ENCODE results near the gene FMN1. TPM values are rescaled to one million over a fixed set of nuclear protein-coding genes. Genes with fewer than 3 reads are reported as not detected.
A peak's percentile ranks its signal among the peaks of the same experiment; 100 is the strongest.

Gene FMN1
- total RNA-seq, 1 donor from 2014 or later, result 20.1 TPM

DNA sequence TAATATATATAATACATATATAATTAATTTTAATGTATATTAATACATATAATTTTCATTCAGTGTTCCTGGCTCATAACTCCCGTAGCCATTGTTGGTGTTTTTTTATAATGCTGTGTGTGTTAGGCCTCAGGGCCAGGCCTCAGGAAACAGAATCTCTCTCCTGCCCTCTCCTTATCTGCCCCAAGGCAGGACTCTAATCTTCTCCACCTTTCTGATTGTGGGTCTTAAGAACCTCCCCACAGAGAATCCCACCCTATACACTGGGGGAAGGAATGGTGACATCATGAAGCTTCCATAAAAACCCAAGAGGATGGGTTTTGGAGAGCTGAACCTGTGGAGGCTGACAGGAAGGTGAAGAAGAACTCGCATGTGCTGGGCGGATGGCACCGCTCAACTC lies 4.0 kb upstream of the FMN1 start:
- no peak for DNase-seq (ENCODE audit: extremely low spot score in 2 of 2)
- no peak overlapping the region for H3K4me3 ChIP-seq
- no peaks in the 10 kb centered on the region for H3K27me3 ChIP-seq
- H3K27ac ChIP-seq, result no peak overlapping the region
- intact Hi-C loops (cut with DNase I), result no loop called here
- H3K36me3 ChIP-seq, result no peaks in the 10 kb centered on the region
- H3K4me1 ChIP-seq, result peaks cover 5% of the 10 kb centered on the region
- H3K9me3 ChIP-seq, result no peaks in the 10 kb centered on the region
- TF ChIP-seq POLR2AphosphoS5 (IDR thresholded peaks at IDR 0.05; ENCODE audit: insufficient read depth in 1 of 2, low read depth in 1 of 2) (no peak), POLR2A (IDR thresholded peaks at IDR 0.05) (no peak)
- TF ChIP-seq, protein P1, sequence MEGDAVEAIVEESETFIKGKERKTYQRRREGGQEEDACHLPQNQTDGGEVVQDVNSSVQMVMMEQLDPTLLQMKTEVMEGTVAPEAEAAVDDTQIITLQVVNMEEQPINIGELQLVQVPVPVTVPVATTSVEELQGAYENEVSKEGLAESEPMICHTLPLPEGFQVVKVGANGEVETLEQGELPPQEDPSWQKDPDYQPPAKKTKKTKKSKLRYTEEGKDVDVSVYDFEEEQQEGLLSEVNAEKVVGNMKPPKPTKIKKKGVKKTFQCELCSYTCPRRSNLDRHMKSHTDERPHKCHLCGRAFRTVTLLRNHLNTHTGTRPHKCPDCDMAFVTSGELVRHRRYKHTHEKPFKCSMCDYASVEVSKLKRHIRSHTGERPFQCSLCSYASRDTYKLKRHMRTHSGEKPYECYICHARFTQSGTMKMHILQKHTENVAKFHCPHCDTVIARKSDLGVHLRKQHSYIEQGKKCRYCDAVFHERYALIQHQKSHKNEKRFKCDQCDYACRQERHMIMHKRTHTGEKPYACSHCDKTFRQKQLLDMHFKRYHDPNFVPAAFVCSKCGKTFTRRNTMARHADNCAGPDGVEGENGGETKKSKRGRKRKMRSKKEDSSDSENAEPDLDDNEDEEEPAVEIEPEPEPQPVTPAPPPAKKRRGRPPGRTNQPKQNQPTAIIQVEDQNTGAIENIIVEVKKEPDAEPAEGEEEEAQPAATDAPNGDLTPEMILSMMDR (IDR thresholded peaks at IDR 0.05), result no peak

DNA sequence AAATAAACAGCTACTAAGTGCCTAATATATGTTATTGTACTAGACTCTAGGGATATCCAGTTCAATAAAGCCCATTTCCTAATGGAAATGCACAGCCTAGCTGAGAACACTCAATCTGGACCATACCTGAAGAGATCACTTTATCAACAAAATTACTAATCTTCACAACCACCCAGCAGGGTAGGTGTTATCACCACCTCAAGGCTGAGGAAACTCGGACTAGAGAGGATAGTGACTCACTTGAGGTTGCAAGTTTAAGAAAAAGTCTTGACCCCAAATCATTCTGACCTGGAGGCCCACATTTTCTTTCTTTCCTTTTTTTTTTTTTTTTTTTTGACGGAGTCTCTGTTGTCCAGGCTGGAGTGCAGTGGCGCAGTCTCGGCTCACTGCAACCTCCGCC lies 3.1 kb upstream of the FMN1 start:
- Histone ChIP-seq H3K9me3 (no peaks in the 10 kb centered on the region), H3K4me1 (peaks cover 5% of the 10 kb centered on the region), H3K4me3 (no peak overlapping the region), H3K27me3 (no peaks in the 10 kb centered on the region), H3K27ac (no peak overlapping the region), H3K36me3 (no peaks in the 10 kb centered on the region)
- DNase-seq (ENCODE audit: extremely low spot score in 2 of 2), result no peak
- intact Hi-C loops (cut with DNase I), result no loop called here
- TF ChIP-seq POLR2A (IDR thresholded peaks at IDR 0.05), result no peak
- no peak for TF ChIP-seq POLR2AphosphoS5 (IDR thresholded peaks at IDR 0.05; ENCODE audit: insufficient read depth in 1 of 2, low read depth in 1 of 2)
- TF ChIP-seq, protein P1 (IDR thresholded peaks at IDR 0.05), result no peak

DNA sequence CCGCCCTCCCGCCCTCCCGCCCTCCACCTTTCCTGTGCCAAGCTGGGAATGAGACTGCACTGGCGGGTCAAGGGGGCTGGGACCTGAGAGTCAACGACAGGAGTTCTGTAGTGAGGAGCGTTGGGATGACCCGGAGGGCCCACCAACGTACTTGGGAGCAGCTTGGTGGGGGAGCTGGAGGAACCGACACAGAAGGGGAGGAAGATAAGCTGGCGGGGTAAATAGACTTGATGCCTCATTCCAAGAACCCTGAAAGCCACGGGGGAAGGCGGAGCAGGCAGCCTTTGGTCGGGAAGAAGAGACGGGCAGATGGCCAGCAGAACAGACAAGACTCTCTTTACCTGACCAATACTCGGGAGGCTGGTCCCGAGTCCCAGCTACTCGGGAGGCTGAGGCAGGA lies 277 bp downstream of the FMN1 start:
- Histone ChIP-seq H3K27ac (no peak overlapping the region), H3K9me3 (no peaks in the 10 kb centered on the region), H3K27me3 (no peaks in the 10 kb centered on the region), H3K4me3 (peak overlapping the region; percentile 47 to 54), H3K4me1 (peaks cover 5% of the 10 kb centered on the region), H3K36me3 (no peaks in the 10 kb centered on the region)
- intact Hi-C loops (cut with DNase I), result no loop called here
- TF ChIP-seq POLR2AphosphoS5 (IDR thresholded peaks at IDR 0.05; ENCODE audit: insufficient read depth in 1 of 2, low read depth in 1 of 2), result no peak
- TF ChIP-seq POLR2A (IDR thresholded peaks at IDR 0.05), result no peak
- TF ChIP-seq, protein P1 (IDR thresholded peaks at IDR 0.05), result no peak
- DNase-seq (ENCODE audit: extremely low spot score in 2 of 2), result no peak

DNA sequence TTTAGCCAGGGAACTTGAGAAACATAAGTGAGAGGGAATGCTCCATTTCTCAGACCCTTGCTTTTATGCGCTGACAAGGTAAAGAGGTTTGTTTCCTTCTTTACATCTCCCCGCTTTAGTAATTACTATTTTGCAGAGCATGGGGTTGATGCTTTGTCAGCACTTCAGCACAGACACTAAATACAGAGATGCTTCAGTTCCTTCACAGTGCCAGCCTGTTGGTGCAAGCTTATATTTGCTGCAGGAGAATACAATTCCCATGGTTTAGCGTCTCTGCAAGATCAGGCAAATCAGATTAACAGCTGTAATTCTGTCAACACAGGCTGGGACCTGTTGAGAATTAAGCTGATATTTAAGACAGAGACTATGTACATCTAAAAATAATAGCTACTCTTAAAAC lies 2.9 kb downstream of the FMN1 start:
- Histone ChIP-seq H3K9me3 (no peaks in the 10 kb centered on the region), H3K4me3 (no peak overlapping the region), H3K27ac (no peak overlapping the region), H3K4me1 (peaks cover 5% of the 10 kb centered on the region), H3K27me3 (no peaks in the 10 kb centered on the region), H3K36me3 (no peaks in the 10 kb centered on the region)
- TF ChIP-seq POLR2A (IDR thresholded peaks at IDR 0.05) (no peak), POLR2AphosphoS5 (IDR thresholded peaks at IDR 0.05; ENCODE audit: insufficient read depth in 1 of 2, low read depth in 1 of 2) (no peak)
- TF ChIP-seq, protein P1 (IDR thresholded peaks at IDR 0.05), result no peak
- intact Hi-C loops (cut with DNase I), result no loop called here
- no peak for DNase-seq (ENCODE audit: extremely low spot score in 2 of 2)

DNA sequence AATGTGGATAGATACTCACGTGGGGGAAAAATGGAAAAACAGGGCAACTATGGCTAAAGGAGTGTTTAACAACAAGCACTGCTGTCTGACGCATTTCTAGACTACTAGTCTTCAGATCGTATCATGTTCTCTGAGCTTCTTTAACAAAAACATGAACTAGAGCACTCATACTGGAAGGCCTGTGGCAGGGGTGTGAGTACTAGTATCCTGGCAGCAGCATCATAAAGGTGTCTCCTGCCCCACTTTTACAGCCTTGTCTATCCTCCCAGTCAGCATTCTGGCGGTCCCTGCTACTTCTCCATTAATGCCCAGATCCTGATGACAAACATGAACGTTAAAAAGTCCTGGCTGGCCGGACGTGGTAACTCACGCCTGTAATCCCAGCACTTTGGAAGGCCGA lies 4.0 kb downstream of the FMN1 start:
- intact Hi-C loops (cut with DNase I), result no loop called here
- Histone ChIP-seq H3K27me3 (no peaks in the 10 kb centered on the region), H3K27ac (no peak overlapping the region), H3K4me3 (no peak overlapping the region), H3K4me1 (peaks cover 5% of the 10 kb centered on the region), H3K9me3 (no peaks in the 10 kb centered on the region), H3K36me3 (no peaks in the 10 kb centered on the region)
- DNase-seq (ENCODE audit: extremely low spot score in 2 of 2), result no peak
- TF ChIP-seq POLR2A (IDR thresholded peaks at IDR 0.05), result no peak
- TF ChIP-seq, protein P1 (IDR thresholded peaks at IDR 0.05), result no peak
- no peak for TF ChIP-seq POLR2AphosphoS5 (IDR thresholded peaks at IDR 0.05; ENCODE audit: insufficient read depth in 1 of 2, low read depth in 1 of 2)

Data from vagina (tissue), 2 donors.